ENCODE measurements around the gene LLPH.

GRCh38 chr12:66111605-66112004 is 18.9 kb downstream of the LLPH start:
- TF ChIP-seq POLR2A (IDR thresholded peaks at IDR 0.05; ENCODE audit: insufficient read depth in 1 of 2, low read depth in 2 of 2, low read length in 2 of 2) (no peak), SKIL (CRISPR knock-in tag; IDR thresholded peaks at IDR 0.05; ENCODE audit: borderline replicate concordance) (no peak), CTCF (CRISPR knock-in tag; IDR thresholded peaks at IDR 0.05) (no peak), POLR2AphosphoS5 (IDR thresholded peaks at IDR 0.05; ENCODE audit: low read depth, low read length) (no peak)
